K562 (cell line): Measurements from ENCODE around the gene FAM174B. TPM values are rescaled to one million over a fixed set of nuclear protein-coding genes. Genes with fewer than 3 reads are reported as not detected.

ENCODE experiments used
- BHLHE40 ChIP-seq: IDR thresholded peaks from 2 replicates; pipeline ENCODE4 v1.6.1; 2011; ENCODE audit warnings: low read length, improper control_type of control experiment
- C11orf30 ChIP-seq: fragments of 450-650 bp; IDR thresholded peaks from 2 replicates; pipeline ENCODE4 v1.6.1; 2016; ENCODE audit warnings: low read depth, mild to moderate bottlenecking
- CBFA2T2 ChIP-seq: fragments of 450-650 bp; conservative IDR thresholded peaks from 2 replicates; pipeline ENCODE4 v1.6.1; 2017; ENCODE audit warnings: mild to moderate bottlenecking
- CBFA2T3 ChIP-seq: fragments of 450-650 bp; IDR thresholded peaks from 2 replicates; pipeline ENCODE4 v1.6.1; 2017
- DDX20 ChIP-seq: fragments of 450-650 bp; IDR thresholded peaks from 2 replicates; pipeline ENCODE4 v1.6.1; 2016; ENCODE audit warnings: missing genetic modification characterization, low read depth, mild to moderate bottlenecking, missing compliant biosample characterization, moderate library complexity
- DPF2 ChIP-seq: fragments of 450-650 bp; IDR thresholded peaks from 2 replicates; pipeline ENCODE4 v1.6.1; 2016
- EP300 ChIP-seq: IDR thresholded peaks from 2 replicates; pipeline ENCODE4 v1.6.1; 2012; ENCODE audit warnings: low read length, improper control_type of control experiment
- FOSL1 ChIP-seq: fragments of 200-800 bp; sonication (Bioruptor generic); conservative IDR thresholded peaks from 2 replicates; pipeline ENCODE4 v1.6.1; 2016; ENCODE audit warnings: missing genetic modification characterization, missing compliant biosample characterization
- HES1 ChIP-seq: fragments of 450-650 bp; IDR thresholded peaks from 2 replicates; pipeline ENCODE4 v1.6.1; 2016; ENCODE audit warnings: low read depth, mild to moderate bottlenecking, moderate library complexity
- HMBOX1 ChIP-seq: sonication (generic); IDR thresholded peaks from 2 replicates; pipeline ENCODE4 v1.6.1; 2016
- HSF4 ChIP-seq: fragments of 250-450 bp; sonication (Bioruptor Pico); IDR thresholded peaks from 2 replicates; pipeline ENCODE4 v2.1.2; 2022; ENCODE audit warnings: mild to moderate bottlenecking, moderate library complexity, borderline replicate concordance
- MAFF ChIP-seq: IDR thresholded peaks from 2 replicates; pipeline ENCODE4 v1.6.1; 2012; ENCODE audit warnings: low read length, improper control_type of control experiment
- MAFG ChIP-seq: fragments of 450-650 bp; conservative IDR thresholded peaks from 2 replicates; pipeline ENCODE4 v1.6.1; 2016; ENCODE audit warnings: missing genetic modification characterization, missing compliant biosample characterization
- MAFK ChIP-seq: IDR thresholded peaks from 2 replicates; pipeline ENCODE4 v1.6.1; 2011; ENCODE audit warnings: low read length, improper control_type of control experiment
- MEIS2 ChIP-seq: fragments of 450-650 bp; IDR thresholded peaks from 2 replicates; pipeline ENCODE4 v1.6.1; 2014; ENCODE audit warnings: mild to moderate bottlenecking; ENCODE audit not compliant: partially characterized antibody
- NFE2 ChIP-seq: IDR thresholded peaks from 2 replicates; pipeline ENCODE4 v1.6.1; 2014; ENCODE audit warnings: antibody characterized with exemption, low read depth
- NFE2L1 ChIP-seq: fragments of 450-650 bp; IDR thresholded peaks from 2 replicates; pipeline ENCODE4 v1.6.1; 2016; ENCODE audit warnings: missing genetic modification characterization, low read depth, mild to moderate bottlenecking, missing compliant biosample characterization, moderate library complexity, borderline replicate concordance
- NR2C2 ChIP-seq, 2 experiments: fragments of 200-800 bp in 1 of 2; sonication (Bioruptor generic) in 1 of 2; sonication (generic) in 1 of 2; formaldehyde crosslinking in 1 of 2; IDR thresholded peaks; 2 replicates each; pipeline versions ENCODE4 v1.6.1 to v1.8.0; 2016 to 2022; ENCODE audit warnings: mild to moderate bottlenecking in 1 of 2, missing compliant biosample characterization in 1 of 2, missing genetic modification characterization in 1 of 2, missing genetic modification reagents in 1 of 2
- RBM34 ChIP-seq: fragments of 200-400 bp; formaldehyde crosslinking; IDR thresholded peaks from 2 replicates; pipeline ENCODE4 v1.6.1; 2018; ENCODE audit warnings: low read length, borderline replicate concordance; ENCODE audit not compliant: insufficient read depth
- RCOR1 ChIP-seq, 2 experiments: IDR thresholded peaks; 2 replicates each; pipeline ENCODE4 v1.6.1; 2012; ENCODE audit warnings: low read depth in 2 of 2, low read length in 2 of 2, borderline replicate concordance in 1 of 2, improper control_type of control experiment in 1 of 2
- SETDB1 ChIP-seq: IDR thresholded peaks from one replicate; pipeline ENCODE4 v1.6.1; 2012; ENCODE audit warnings: low read length, control low read depth, inconsistent platforms
- SOX6 ChIP-seq: fragments of 450-650 bp; IDR thresholded peaks from 2 replicates; pipeline ENCODE4 v1.6.1; 2014; ENCODE audit warnings: mild to moderate bottlenecking
- SUPT5H ChIP-seq: fragments of 450-650 bp; IDR thresholded peaks from 2 replicates; pipeline ENCODE4 v1.6.1; 2016
- TAL1 ChIP-seq: fragments of 450-650 bp; IDR thresholded peaks from 2 replicates; pipeline ENCODE4 v1.6.1; 2016; ENCODE audit warnings: mild to moderate bottlenecking
- TGIF2 ChIP-seq: sonication (generic); formaldehyde crosslinking; IDR thresholded peaks from 2 replicates; pipeline ENCODE4 v1.8.1; 2022; ENCODE audit warnings: mild to moderate bottlenecking, missing genetic modification reagents, moderate library complexity
- ZFP1 ChIP-seq: fragments of 450-650 bp; formaldehyde crosslinking; IDR thresholded peaks from 2 replicates; pipeline ENCODE4 v1.4.0; 2020; ENCODE audit warnings: mild to moderate bottlenecking, mixed read lengths
- ZNF12 ChIP-seq: sonication (generic); formaldehyde crosslinking; IDR thresholded peaks from 2 replicates; pipeline ENCODE4 v1.4.0; 2020; ENCODE audit warnings: mild to moderate bottlenecking, missing genetic modification reagents
- ZNF24 ChIP-seq: fragments of 450-650 bp; IDR thresholded peaks from 2 replicates; pipeline ENCODE4 v1.6.1; 2016
- ZNF311 ChIP-seq: fragments of 250-450 bp; sonication (Bioruptor Pico); IDR thresholded peaks from 2 replicates; pipeline ENCODE4 v1.4.0; 2020; ENCODE audit warnings: mild to moderate bottlenecking, moderate library complexity
- ZNF354B ChIP-seq: fragments of 250-450 bp; sonication (Bioruptor Pico); IDR thresholded peaks from 2 replicates; pipeline ENCODE4 v1.4.0; 2020
- ZZZ3 ChIP-seq: fragments of 450-650 bp; IDR thresholded peaks from 2 replicates; pipeline ENCODE4 v1.6.1; 2016; ENCODE audit warnings: antibody characterized with exemption, mild to moderate bottlenecking, moderate library complexity
- polyA plus RNA-seq, 8 experiments: library from polyadenylated mRNA; depleted of rRNA in 4 of 8; stranded (reverse) in 5 of 8; unstranded in 3 of 8; fragments of >200 nt; fragmentation: Nextera tagmentation in 2 of 8; fragmentation: Illumina TruSeq in 1 of 8; extraction: Ambion mirVana in 2 of 8; extraction: Trizol in 1 of 8; gene quantifications; 2 replicates each; pipeline versions ENCODE4 v1.2.1 to v1.2.3, GENCODE V29; 2011 to 2014; ENCODE audit warnings: inconsistent platforms in 1 of 8, missing spikeins in 1 of 8
- total RNA-seq, 7 experiments: library from RNA; depleted of rRNA in 6 of 7; stranded (reverse); fragments of >200 nt in 6 of 7; fragmentation: Illumina TruSeq in 2 of 7; extraction: Trizol in 2 of 7; gene quantifications; 2 replicates each; pipeline versions ENCODE4 v1.2.1 to v1.2.3, GENCODE V29; 2011 to 2021; ENCODE audit warnings: low replicate concordance in 1 of 7

Gene FAM174B
- total and polyA plus RNA-seq, 9 of the 15 experiments (the other 6 are each of a cell fraction or from before 2014, with no cell fraction given) = 0.39 to 2.7 (median 1.9) TPM; not detected in 1

- TF ChIP-seq ZFP1 (CRISPR knock-in tag) = no peak
- TF ChIP-seq HMBOX1 = peak; percentile 78
- 0 out of 2 replicates have a peak, but pooled peaks have one; percentile 30 for TF ChIP-seq HES1
- TF ChIP-seq MAFG (tag) = peak; percentile 75
- TF ChIP-seq FOSL1 (tag) = peak; percentile 74
- TF ChIP-seq HSF4 = no peak
- TF ChIP-seq SETDB1 = no peak
- TF ChIP-seq TGIF2 = no peak
- TF ChIP-seq TAL1 = peak; percentile 35
- no peak for TF ChIP-seq NFE2L1 (tag)
- TF ChIP-seq CBFA2T3 = peak; percentile 50
- TF ChIP-seq NFE2 = peak; percentile 89
- peak; percentile 40; the same call in 1 of the 2 replicates for TF ChIP-seq MAFK
- peak; percentile 48; the same call in 1 of the 2 replicates for TF ChIP-seq C11orf30
- peak; percentile 65; the same call in 1 of the 2 replicates for TF ChIP-seq ZNF24
- peak; percentile 35 for TF ChIP-seq MEIS2
- TF ChIP-seq SOX6 = peak; percentile 51; the same call in 1 of the 2 replicates
- TF ChIP-seq RBM34 = no peak
- TF ChIP-seq ZZZ3 = no peak
- no peak for TF ChIP-seq NR2C2 (CRISPR knock-in tag; IDR thresholded peaks at IDR 0.05)
- 0 out of 2 replicates have a peak, but pooled peaks have one; percentile 28 for TF ChIP-seq NR2C2 (tag; IDR thresholded peaks at IDR 0.05)
- peak in 1 of 2 experiments; percentile 65; a peak in 2 of 4 replicates for TF ChIP-seq RCOR1 (IDR thresholded peaks at IDR 0.05; ENCODE audit: borderline replicate concordance in 1 of 2, low read depth in 2 of 2, low read length in 2 of 2)
- TF ChIP-seq SUPT5H = no peak
- TF ChIP-seq ZNF354B (CRISPR knock-in tag) = no peak
- TF ChIP-seq ZNF311 (CRISPR knock-in tag) = no peak
- peak; percentile 51; the same call in 1 of the 2 replicates for TF ChIP-seq MAFF
- TF ChIP-seq ZNF12 (CRISPR knock-in tag) = no peak
- no peak for TF ChIP-seq DDX20 (tag)
- peak; percentile 17; the same call in 1 of the 2 replicates for TF ChIP-seq CBFA2T2
- TF ChIP-seq DPF2 = peak; percentile 57
- peak; percentile 77 for TF ChIP-seq BHLHE40
- TF ChIP-seq EP300 = peak; percentile 76
Measured at GRCh38 chr15:92645051-92645631, 10.4 kb downstream of the FAM174B start (continued).
